NCI-H1105 (cell line): ENCODE data around the gene CDKAL1.
"Not testable (repeated sequence)": the region's sequence is repeated elsewhere in the genome, so short reads cannot be mapped to it uniquely, and the experiment has no call there.

ENCODE experiments used
- DNase-seq: peaks from one replicate; lab custom pipeline; 2025; lab: John Stamatoyannopoulos, UW

CDKAL1 gene

GRCh38 chr6:20640181-20640580 lies 105.9 kb downstream of the CDKAL1 start:
- no peak for DNase-seq

- no peak for DNase-seq
These were observed 108.2 kb downstream of the CDKAL1 start for GRCh38 chr6:20642441-20642840.

DNA sequence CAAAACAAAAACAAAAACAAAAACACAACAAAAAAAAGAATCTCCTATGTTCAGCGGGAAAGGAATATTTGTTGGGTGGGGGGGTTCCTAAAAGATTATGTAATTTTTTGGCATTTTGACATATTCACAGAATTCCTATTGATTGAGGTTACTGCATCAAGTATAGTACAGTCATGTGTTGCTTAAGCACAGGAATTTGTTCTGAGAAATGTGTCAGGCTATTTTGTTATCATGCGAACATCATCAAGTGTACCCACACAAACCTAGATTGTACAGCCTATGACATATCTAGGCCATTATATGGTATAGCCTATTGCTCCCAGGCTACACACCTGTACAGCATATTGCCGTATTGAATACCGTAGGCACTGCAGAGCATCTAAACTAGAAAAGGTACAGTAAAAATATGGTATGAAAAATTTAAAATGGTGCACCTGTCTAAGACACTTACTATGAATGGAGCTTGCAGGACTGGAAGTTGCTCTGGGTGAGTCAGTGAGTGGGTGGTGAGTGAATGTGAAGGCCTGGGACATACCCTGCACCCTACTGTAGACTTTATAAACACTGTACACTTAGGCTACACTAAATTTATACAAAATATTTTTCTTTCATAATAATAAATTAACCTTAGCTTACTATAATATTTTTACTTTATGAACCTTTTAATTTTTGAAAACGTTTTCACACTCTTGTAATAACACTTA lies 110.6 kb downstream of the CDKAL1 start:
- no peak for DNase-seq

DNA sequence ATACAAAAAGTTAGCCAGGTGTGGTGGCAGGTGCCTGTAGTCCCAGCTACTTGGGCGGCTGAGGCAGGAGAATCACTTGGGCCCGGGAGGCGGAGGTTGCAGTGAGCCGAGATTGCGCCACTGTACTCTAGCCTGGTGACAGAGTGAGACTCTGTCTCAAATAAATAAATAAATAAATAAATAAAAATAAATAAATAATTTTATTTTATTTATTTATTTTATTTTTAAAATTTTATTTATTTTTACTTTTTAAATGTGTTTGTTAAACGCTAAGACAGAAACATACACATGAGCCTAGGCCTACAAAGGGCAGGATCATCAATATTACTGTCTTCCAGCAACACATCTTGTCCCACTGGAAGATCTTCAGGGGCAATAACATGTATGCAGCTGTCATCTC lies 111.3 kb downstream of the CDKAL1 start:
- not testable (repeated sequence) for DNase-seq

GRCh38 chr6:20647585-20647984 lies 113.3 kb downstream of the CDKAL1 start:
- DNase-seq = no peak

DNA sequence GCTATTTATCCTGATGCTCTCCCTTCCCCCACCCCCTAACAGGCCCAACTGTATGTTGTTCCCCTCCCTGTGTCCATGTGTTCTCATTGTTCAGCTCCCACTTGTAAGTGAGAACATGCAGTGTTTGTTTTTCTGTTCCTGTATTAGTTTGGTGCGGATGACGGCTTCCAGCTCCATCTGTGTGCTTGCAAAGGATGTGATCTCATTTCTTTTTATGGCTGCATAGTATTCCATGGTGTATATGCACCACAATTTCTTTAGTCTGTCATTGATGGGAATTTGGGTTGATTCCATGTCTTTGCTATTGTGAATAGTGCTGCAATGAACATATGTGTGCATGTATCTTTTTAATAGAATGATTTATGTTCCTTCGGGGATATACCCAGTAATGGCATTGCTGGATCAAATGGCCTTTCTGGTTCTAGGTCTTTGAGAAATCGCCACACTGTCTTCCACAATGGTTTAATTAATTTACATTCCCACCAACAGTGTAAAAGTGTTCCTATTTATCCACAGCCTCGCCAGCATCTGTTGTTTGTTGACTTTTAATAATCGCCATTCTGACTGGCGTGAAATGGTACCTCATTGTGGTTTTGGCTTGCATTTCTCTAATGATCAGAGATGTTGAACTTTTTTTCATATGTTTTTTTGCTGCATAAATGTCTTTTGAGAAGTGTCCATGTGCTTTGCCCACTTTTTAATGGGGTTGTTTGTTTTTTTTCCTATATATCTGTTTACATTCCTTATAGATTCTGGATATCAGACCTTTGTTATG lies 115.6 kb downstream of the CDKAL1 start:
- not testable (repeated sequence) for DNase-seq

DNA sequence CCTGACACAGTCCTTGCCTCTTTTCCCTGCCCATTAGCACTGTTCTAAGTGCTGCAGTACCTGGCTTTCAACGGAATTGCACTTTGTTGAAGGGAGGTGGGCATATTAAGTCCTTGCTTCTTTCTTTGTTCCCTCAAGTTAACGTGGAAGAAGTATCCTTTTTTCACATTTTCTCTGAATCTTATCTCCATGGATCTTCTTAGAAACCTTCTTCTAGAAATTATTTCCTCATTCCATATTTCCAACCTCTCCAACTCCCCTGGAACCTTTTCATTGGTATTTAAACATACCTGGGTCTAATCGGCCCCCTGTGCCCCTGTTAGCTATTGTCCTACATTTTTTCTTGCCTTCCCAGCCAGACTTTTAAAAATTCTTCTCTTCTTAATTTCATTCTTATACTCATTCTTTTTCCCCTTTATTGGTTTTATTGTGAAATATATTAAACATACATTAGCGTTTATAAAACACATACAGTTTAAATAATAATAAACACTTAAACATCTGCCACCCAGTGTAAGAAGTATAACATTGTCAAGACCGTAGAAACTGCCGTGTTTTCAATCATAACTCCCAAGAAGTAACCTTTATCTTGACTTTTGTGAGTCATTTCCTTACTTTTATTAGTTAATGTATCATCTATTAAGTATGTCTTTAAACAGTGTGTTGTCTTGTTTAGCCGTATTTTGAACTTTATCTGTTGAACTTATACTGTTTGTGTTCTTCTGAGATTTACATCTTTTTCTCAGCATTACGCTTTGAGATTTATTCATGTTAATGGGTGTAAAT lies 118.2 kb downstream of the CDKAL1 start:
- no peak for DNase-seq

DNA sequence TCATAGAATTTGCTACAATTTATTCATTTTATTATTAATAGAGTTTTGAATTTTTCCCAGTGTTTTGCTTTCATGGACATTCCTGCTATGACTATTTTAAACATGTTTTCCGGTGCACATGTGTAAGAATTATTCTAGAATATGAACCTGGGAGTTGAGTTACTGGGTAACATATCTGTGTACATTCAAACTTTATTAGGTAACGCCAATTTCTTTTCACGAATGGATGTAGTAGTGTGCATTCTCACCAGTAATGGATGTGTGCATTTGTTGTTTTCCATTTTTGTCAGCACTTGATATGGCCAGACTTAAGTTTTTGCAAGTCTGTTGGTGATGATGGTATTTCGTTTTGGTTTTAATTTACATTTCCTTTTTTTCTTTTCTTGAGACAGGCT lies 118.8 kb downstream of the CDKAL1 start:
- DNase-seq = no peak

GRCh38 chr6:20655317-20655716 lies 121.1 kb downstream of the CDKAL1 start:
- DNase-seq = no peak

DNA sequence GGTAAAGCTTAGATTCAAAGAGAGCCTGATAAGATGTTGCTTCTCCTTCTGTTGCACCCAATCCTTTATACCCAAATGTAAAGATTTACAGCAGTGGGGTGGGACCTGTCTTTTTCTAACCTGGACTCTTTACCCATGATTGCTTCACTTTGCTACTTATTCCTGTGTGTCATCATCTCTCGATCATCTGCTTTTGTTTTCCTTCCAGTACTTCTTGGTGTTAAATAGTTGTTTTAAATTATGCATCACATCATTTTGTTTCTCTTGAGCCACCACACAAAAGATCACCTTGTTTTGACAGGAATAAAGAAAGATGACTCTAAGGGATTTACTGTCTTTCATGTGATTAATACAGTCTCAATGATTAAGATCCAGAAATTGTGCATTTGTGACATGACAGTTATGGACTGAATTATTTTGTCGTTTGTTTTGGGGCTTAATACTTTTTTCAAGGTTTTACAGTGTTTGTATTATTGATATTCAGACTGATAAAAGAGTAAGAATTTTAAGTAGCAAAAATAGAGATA lies 123.1 kb downstream of the CDKAL1 start:
- no peak for DNase-seq

DNA sequence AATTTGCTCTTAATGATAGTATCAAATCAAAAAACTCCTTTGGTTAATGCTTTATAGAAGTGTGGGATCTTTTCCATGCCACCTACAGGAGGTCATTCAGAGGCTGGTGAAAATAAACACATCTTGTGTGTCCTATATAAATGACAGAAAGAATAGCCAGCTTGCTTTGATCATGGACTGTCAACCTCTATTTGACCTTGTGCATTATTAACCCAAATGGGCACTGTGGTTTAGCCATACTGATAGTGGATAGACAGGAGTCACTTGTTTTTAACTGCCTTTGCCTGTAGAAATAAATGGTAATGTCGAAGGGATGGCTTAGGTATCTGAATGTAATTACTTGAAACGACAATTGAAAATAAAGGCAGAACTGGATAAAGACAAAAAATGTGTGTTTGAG lies 123.8 kb downstream of the CDKAL1 start:
- DNase-seq = no peak

DNA sequence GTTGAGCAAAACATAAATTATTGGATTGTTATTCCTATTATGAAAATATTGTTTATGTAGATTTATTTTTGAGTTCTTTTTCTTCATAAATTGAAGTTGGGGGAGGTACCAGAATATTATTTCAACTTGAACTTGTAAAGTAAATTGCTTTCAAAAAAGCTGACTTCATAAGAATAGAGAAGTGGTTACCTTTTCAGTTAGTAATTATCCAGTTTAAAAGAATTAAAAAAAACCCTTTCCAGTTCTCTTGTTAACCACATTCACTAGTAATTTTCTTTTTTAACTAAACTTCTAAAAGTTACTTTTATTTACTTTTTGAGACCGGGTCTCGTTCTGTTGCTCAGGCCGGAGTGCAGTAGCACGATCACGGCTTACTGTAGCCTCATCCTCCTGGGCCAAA lies 124.3 kb downstream of the CDKAL1 start:
- DNase-seq = no peak

DNA sequence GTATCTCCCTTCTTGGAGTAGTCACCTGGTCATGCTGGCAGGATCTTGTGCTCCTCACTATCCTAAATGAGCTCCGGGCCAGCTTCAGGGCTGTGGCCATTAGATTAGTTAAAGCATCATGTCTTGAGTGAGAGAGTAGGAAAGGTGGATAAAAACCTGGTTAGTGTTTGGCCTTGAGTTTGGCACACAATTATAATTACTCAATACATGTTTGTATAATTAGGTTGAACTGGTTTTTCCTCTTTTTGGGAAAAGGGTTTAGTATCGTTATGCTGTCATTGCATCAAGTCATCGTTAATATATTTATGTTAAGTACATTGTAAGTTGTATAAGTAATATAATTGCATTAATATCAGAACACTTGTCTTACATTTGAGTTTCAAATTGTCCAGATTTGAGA lies 126.3 kb downstream of the CDKAL1 start:
- peak; percentile 65 for DNase-seq

- peak; percentile 94 for DNase-seq
These were observed 127.5 kb downstream of the CDKAL1 start for GRCh38 chr6:20661721-20662120.

GRCh38 chr6:20664250-20664649 lies 130.0 kb downstream of the CDKAL1 start:
- no peak for DNase-seq

- DNase-seq = no peak
These were observed 131.0 kb downstream of the CDKAL1 start for GRCh38 chr6:20665290-20665689.

GRCh38 chr6:20669571-20670314 lies 135.5 kb downstream of the CDKAL1 start:
- no peak for DNase-seq

- no peak for DNase-seq
These were observed 136.5 kb downstream of the CDKAL1 start for GRCh38 chr6:20670750-20671149.

DNA sequence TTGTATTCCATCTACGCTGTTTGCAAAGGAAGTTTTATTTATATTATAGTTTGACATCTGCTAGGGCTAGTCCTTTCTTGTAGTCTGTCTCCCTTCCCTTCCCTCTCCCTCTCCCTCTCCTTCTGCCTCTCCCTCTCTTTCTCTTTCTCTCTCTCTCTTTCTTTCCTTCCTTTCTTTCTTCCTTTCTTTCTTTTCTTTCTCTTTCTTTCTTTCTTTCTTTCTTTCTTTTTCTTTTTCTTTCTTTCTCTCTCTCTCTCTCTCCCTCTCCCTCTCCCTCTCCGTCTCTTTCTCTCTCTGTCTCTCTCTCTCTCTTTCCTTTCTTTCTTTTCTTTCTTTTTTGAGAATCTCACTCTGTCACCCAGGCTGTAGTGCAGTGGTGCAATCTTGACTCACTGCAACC lies 137.8 kb downstream of the CDKAL1 start:
- no peak for DNase-seq

GRCh38 chr6:20673458-20673857 lies 139.2 kb downstream of the CDKAL1 start:
- DNase-seq = no peak

- peak; percentile 37 for DNase-seq
These were observed 140.4 kb downstream of the CDKAL1 start for GRCh38 chr6:20674664-20675063.

- DNase-seq = no peak
These were observed 144.6 kb downstream of the CDKAL1 start for GRCh38 chr6:20678831-20679352.
